DMS114 treated with DMSO at 0.1 percent for 48 hours (cell line): ENCODE measurements around the gene MED25.
"Not testable (repeated sequence)": the region's sequence is repeated elsewhere in the genome, so short reads cannot be mapped to it uniquely, and the experiment has no call there.

Source experiments
- DNase-seq: peaks from one replicate; lab custom pipeline; 2025; ENCODE audit not compliant: unreplicated experiment; lab: John Stamatoyannopoulos, UW

MED25 gene

DNA sequence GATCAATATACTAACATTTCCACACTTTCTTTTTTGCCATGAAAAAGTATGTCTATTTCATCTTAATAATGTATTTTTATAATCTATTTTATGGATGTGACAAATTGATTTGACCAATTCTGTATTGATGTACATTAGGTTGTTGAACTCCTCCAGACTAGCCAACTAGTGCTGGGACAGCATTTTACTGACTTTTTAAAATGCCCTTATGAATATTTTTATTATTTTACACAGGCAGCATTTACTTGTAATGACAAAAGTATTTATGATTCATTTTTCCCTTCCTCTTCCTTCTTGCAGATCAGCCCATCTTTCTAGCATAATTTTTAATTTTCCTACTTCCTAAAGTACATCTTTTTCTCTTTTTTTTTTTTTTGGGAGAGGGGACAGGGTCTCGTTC, 4.1 kb upstream of the MED25 start:
- no peak for DNase-seq

DNA sequence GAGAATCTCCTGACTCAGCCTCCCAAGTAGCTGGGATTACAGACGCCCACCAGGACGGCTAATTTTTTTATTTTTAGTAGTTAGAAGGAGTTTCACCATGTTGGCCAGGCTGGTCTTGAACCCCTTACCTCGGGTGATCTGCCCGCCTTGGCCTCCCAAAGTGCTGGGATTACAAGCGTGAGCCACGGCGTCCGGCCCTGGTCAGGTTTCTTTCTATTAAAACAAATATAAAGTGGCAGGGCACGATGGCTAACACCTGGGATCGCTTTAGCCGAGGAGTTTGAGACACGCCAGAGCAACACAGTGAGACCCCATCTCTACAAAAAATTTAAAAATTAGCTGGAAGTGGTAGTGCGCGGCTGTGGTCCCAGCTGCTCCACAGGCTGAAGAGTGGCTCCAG, 1.5 kb upstream of the MED25 start:
- no peak for DNase-seq

GRCh38 chr19:49818649-49819370, 721 bp downstream of the MED25 start:
- DNase-seq, result no peak

GRCh38 chr19:49819452-49820115, 1.5 kb downstream of the MED25 start:
- DNase-seq, result not testable (repeated sequence)

DNA sequence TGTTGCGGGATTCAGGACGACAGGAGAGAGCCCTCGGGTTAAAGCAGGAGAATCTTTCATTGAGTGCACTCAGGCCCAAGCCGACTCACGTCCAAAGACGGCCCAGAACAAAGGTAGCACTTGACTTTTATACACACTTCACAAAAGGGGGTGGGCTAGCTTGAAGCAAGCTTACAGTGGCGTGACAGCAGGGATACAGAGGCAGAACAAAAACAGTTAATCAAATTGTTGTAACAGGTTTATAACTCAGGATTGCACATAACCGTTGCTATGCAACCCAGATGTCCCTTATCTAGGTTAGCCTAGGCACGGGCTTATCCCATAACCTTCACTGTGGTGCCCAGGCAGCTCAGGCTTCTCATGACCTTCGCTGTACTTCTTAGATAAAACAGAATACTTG, 2.0 kb downstream of the MED25 start:
- DNase-seq, result no peak

- DNase-seq, result no peak
Measured at GRCh38 chr19:49823472-49823871, 5.4 kb downstream of the MED25 start.

DNA sequence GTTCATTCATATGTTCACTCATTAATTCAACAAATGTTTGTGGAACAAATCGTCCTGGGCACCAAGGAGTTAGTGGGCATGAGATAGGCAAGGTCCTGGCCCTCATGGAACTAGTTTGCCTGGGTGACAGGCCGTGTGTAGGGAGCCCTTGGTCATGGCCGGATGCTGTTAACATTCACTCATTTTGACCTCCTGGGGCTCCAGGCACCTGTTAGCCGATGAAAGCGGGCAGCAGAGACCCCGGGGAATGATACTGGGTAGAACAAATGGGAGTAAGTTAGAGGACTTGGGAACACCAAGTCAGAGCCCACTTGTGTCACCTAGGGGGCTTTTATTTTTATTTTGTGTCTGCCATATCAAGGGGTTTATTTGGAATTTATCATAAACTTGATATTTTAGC, 6.6 kb downstream of the MED25 start:
- DNase-seq, result no peak

- no peak for DNase-seq
Measured at GRCh38 chr19:49827034-49827433, 8.9 kb downstream of the MED25 start.

- no peak for DNase-seq
Measured at GRCh38 chr19:49829200-49829599, 11.1 kb downstream of the MED25 start.

- no peak for DNase-seq
Measured at GRCh38 chr19:49829721-49830120, 11.6 kb downstream of the MED25 start.

DNA sequence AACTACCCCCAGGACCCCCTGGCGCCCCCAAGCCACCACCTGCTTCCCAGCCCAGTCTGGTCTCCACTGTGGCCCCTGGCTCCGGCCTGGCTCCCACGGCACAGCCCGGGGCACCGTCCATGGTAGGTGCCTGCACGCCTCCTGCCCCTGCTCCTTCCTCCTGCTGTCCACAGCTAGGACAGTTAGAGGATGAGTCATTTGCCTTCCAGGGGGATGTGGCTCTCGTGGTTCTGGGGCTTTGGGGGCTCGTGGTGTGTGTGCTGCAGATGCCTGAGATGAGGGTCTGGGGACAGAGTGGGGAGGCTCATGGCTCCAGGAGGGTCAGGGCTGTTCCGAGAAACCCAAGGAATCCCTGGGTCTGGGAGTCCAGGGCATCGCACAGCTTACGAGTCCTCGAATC, 12.7 kb downstream of the MED25 start:
- no peak for DNase-seq

GRCh38 chr19:49831592-49831991, 13.5 kb downstream of the MED25 start:
- no peak for DNase-seq

DNA sequence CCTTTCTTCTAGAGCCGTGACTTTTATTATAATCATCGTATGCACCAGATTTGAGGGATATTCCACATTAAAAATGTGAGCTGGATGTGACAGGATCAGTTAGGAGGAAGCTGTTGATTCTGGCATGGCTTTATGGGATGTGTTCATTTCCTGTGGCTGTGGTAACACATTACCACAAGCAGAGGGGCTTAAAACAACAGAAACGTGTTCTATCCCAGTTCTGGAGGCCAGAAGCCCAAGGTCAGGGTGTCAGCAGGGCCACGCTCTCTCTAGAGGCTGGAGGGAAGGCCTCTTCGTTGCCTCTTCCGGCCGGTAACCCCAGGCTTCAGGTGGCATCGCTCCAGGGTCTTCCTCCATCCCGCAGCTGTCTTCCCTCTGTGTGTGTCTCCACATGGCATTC, 14.5 kb downstream of the MED25 start:
- DNase-seq, result no peak

- no peak for DNase-seq
Measured at GRCh38 chr19:49833599-49833998, 15.5 kb downstream of the MED25 start.

DNA sequence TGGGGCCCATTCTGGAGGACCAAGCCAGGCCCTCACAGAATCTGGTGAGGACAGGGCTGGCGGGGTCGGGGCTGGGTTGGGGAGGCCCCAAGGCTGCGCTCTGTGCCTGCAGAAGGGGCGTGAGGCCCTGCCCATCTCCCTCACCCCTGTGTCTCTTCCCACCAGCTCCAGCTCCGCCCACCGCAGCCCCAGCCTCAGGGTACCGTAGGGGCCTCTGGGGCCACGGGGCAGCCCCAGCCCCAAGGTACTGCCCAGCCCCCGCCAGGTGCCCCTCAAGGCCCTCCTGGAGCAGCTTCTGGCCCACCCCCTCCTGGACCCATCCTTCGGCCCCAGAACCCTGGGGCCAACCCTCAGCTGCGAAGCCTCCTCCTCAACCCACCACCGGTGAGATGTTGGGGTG, 17.5 kb downstream of the MED25 start:
- no peak for DNase-seq

DNA sequence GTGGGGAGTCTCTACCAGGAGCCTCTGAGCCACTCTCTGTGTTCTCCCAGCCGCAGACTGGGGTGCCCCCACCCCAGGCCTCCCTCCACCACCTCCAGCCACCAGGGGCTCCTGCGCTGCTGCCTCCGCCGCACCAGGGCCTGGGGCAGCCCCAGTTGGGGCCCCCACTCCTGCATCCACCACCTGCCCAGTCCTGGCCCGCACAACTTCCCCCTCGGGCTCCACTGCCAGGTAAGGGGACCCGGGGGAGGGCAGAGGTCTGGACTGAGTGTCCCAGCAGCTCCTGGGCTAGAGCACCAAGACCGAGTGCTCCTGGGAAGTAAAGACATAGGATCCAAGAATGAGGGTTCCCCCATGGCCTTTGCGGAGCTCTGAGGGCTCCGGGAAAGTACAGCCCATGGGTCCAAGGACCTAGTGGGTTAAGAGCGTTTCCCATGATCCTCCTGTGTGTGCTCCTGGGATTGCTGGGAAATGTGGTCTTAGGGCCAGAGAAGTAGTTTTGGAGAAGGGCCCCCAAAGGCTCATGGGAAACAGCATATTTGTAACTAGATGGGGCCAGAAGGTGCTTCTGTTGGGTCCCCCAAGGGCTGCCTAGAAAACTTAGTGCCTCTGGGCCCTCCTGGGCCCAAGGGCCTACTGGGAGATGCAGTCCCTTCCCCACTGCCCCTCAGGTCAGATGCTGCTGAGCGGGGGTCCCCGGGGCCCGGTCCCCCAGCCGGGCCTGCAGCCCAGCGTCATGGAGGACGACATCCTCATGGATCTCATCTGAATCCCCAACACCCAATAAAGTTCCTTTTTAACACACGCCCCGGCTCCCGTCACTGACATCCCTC, 18.3 kb downstream of the MED25 start:
- DNase-seq, result no peak

- no peak for DNase-seq
Measured at GRCh38 chr19:49837009-49837310, 18.9 kb downstream of the MED25 start.

DNA sequence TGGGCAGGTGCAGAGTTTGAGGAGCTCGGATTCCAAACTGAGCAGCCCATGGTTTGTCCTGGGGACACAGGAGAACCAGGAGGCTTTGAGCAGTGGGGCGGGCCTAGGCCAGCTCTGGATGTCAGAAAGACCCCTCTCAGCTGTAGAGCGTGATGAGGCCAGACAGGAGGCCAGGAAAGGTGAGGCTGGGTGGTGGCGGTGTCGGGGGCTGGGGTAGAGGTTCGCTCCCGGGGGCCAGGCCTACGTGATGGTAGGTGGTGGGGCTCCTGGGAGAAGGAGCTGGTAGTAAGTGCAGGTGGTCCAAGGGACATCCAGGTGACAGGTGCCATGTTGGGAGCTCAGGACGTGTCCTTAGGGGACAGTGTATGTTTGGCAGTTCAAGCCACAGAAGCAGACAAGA, 19.3 kb downstream of the MED25 start:
- DNase-seq, result no peak

- DNase-seq, result no peak
Measured at GRCh38 chr19:49838885-49839588, 20.9 kb downstream of the MED25 start.

GRCh38 chr19:49839713-49840112, 21.6 kb downstream of the MED25 start:
- DNase-seq, result no peak

- DNase-seq, result no peak
Measured at GRCh38 chr19:49840321-49840720, 22.2 kb downstream of the MED25 start.
